ENCODE measurements around the gene STX8. TPM values are rescaled to one million over a fixed set of nuclear protein-coding genes. Genes with fewer than 3 reads are reported as not detected.
A peak's percentile ranks its signal among the peaks of the same experiment; 100 is the strongest.

STX8 gene
- total RNA-seq, 1 donor from 2014 or later: 31.2 TPM

DNA sequence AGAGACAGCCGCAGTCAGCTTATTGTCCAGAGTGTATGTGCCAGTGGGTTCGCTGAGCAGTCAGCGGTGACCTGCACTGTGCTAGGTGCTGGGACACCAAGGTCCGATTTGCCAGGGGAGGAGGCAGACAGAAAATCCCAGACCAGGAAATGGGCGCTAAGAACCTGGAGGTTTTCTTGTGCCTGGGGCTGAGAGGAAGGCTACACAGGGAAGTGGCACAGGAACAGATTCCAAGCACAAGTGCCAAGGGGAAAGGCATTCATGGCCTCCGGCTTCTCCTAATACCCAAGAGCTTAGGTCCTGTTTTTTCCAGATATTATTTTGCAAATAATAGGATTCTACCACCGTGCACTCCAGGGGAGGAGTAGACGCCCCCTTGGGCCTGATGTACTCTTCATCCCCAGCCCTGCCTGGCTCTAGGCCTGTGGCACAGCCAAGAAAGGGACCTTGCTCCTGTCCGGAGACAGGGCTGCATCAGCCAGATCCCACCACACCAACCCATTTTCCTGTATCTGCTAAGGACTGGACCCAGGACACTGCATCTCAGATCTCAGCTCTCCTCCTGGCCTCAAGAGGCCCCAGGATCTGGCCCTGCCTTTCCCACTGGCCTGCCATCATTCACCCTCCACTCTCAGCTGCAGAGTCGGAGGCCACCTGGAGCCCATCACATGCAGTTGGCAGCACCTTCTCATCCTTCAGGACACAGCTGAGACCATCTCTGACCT lies 367.1 kb downstream of the STX8 start:
- no peak for TF ChIP-seq POLR2A (IDR thresholded peaks at IDR 0.05)
- TF ChIP-seq, protein P1, sequence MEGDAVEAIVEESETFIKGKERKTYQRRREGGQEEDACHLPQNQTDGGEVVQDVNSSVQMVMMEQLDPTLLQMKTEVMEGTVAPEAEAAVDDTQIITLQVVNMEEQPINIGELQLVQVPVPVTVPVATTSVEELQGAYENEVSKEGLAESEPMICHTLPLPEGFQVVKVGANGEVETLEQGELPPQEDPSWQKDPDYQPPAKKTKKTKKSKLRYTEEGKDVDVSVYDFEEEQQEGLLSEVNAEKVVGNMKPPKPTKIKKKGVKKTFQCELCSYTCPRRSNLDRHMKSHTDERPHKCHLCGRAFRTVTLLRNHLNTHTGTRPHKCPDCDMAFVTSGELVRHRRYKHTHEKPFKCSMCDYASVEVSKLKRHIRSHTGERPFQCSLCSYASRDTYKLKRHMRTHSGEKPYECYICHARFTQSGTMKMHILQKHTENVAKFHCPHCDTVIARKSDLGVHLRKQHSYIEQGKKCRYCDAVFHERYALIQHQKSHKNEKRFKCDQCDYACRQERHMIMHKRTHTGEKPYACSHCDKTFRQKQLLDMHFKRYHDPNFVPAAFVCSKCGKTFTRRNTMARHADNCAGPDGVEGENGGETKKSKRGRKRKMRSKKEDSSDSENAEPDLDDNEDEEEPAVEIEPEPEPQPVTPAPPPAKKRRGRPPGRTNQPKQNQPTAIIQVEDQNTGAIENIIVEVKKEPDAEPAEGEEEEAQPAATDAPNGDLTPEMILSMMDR (IDR thresholded peaks at IDR 0.05): no peak
- TF ChIP-seq POLR2AphosphoS5 (IDR thresholded peaks at IDR 0.05; ENCODE audit: insufficient read depth in 1 of 2, low read depth in 1 of 2): no peak
- H3K36me3 ChIP-seq: no peaks in the 10 kb centered on the region
- no peaks in the 10 kb centered on the region for H3K27me3 ChIP-seq
- H3K9me3 ChIP-seq: no peaks in the 10 kb centered on the region
- intact Hi-C loops (cut with DNase I): no loop called here
- no peak for DNase-seq (ENCODE audit: extremely low spot score in 2 of 2)
- H3K4me3 ChIP-seq: no peak overlapping the region
- no peak overlapping the region for H3K27ac ChIP-seq
- H3K4me1 ChIP-seq: peaks cover 23% of the 10 kb centered on the region

DNA sequence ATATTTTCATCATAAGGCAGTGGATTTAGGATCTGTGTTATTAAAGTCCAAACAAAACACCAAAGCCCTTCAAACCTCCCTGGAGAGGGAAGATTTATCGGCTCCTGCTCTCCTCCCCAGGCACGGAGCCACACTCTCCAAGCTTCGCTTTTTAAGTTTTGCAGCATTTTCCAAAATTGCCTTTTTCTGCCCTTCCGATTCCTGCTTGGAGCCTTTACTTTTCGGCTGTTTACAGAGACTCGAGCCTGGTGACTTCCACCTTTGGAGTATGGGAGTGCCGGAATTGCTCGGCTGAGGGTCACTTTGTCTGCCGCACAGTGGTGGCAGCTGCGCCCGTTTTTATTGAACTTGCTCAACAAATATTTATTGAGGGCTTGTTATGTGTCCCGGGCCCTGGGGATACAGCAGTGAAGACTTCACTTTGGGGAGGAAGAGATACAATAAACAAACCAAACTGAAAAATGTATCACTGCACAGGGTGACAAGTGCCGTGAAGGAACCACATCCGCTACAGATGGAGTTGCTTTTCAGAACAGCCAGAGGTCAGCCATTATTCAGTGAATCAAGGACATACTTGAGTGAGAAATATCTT lies 368.8 kb downstream of the STX8 start:
- intact Hi-C loops (cut with DNase I): no loop called here
- Histone ChIP-seq H3K9me3 (no peaks in the 10 kb centered on the region), H3K27ac (peak overlapping the region; percentile 34), H3K36me3 (no peaks in the 10 kb centered on the region), H3K4me3 (peak overlapping the region in 1 of 2 donors; percentile 23), H3K27me3 (no peaks in the 10 kb centered on the region), H3K4me1 (peaks cover 23% of the 10 kb centered on the region)
- TF ChIP-seq POLR2AphosphoS5 (IDR thresholded peaks at IDR 0.05; ENCODE audit: insufficient read depth in 1 of 2, low read depth in 1 of 2) (no peak), POLR2A (IDR thresholded peaks at IDR 0.05) (no peak)
- TF ChIP-seq, protein P1 (IDR thresholded peaks at IDR 0.05): no peak
- DNase-seq (ENCODE audit: extremely low spot score in 2 of 2): no peak

DNA sequence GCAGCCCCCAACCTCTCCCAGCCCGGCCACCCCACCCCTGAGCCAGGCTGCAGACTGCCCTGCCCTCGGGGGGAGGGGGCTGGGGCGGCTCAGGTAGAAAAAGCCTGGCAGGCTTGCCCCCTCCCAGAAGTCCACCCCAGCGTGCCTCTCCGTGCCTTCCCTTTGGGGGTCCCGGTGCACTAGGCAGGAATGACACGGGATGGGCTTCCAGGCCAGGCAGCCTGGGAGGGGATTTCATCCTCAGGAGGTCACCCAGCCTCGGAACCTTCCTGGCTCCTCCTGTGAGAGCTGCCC lies 369.3 kb downstream of the STX8 start:
- TF ChIP-seq, protein P1 (IDR thresholded peaks at IDR 0.05): no peak
- TF ChIP-seq POLR2AphosphoS5 (IDR thresholded peaks at IDR 0.05; ENCODE audit: insufficient read depth in 1 of 2, low read depth in 1 of 2) (no peak), POLR2A (IDR thresholded peaks at IDR 0.05) (no peak)
- H3K4me1 ChIP-seq: peaks cover 23% of the 10 kb centered on the region
- no peaks in the 10 kb centered on the region for H3K36me3 ChIP-seq
- intact Hi-C loops (cut with DNase I): no loop called here
- peak overlapping the region in 1 of 2 donors; percentile 23 for H3K4me3 ChIP-seq
- DNase-seq (ENCODE audit: extremely low spot score in 2 of 2): no peak
- peak overlapping the region; percentile 34 for H3K27ac ChIP-seq
- H3K9me3 ChIP-seq: no peaks in the 10 kb centered on the region
- H3K27me3 ChIP-seq: no peaks in the 10 kb centered on the region

DNA sequence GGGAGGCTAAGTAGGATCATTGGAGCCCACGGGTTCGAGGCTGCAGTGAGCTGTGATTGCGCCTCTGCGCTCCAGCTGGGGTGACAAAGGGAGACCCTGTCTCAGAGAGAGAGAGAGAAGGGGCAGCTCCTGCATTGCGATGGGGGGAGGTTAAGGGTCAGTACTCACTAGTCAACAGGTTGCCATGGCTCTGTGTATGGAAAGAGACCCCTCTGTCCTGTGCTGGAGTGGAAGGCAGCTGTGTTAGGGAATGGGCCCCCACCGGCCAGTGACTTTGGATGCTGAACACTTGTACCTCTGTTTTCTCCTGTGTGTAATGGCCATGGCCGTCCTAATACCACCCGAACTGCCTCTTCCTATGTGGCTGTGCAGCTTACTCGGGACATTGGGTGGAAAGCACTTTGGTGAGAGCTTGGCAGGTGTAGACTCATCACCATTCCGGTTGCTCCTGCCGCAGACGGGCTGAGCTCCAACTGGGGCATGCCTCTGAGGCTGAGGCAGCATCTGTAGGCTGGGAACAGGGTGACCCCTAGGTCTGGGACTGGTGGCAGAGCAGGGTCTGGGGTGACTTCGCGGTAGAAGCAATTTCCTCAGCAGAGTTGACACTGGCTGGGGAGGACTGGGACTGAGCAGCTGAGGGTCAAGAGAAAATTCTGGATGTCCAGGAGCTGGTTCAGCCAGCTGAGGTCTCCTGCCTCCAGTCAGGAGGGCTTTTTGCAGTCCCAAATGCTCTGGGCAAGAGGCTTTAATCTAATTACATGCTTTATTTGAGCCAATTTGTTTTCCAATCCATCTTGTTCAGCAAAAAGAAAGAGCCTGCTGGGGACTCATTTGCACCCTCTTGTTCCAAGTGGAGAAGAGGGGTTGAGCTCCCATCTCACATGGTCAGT lies 369.9 kb downstream of the STX8 start:
- no peak overlapping the region for H3K4me3 ChIP-seq
- DNase-seq (ENCODE audit: extremely low spot score in 2 of 2): no peak
- no peaks in the 10 kb centered on the region for H3K27me3 ChIP-seq
- TF ChIP-seq POLR2AphosphoS5 (IDR thresholded peaks at IDR 0.05; ENCODE audit: insufficient read depth in 1 of 2, low read depth in 1 of 2): no peak
- no peak for TF ChIP-seq POLR2A (IDR thresholded peaks at IDR 0.05)
- TF ChIP-seq, protein P1 (IDR thresholded peaks at IDR 0.05): no peak
- intact Hi-C loops (cut with DNase I): no loop called here
- H3K4me1 ChIP-seq: peaks cover 23% of the 10 kb centered on the region
- H3K27ac ChIP-seq: peak overlapping the region; percentile 34
- no peaks in the 10 kb centered on the region for H3K36me3 ChIP-seq
- H3K9me3 ChIP-seq: no peaks in the 10 kb centered on the region

Data from vagina (tissue), 2 donors.